Measurements from ENCODE around the gene CMC1. TPM values are rescaled to one million over a fixed set of nuclear protein-coding genes. Genes with fewer than 3 reads are reported as not detected.

Gene CMC1
- total and polyA plus RNA-seq, 9 of the 15 experiments (the other 6 are each of a cell fraction or from before 2014, with no cell fraction given), result 15.9 to 74.6 (median 48.9) TPM

GRCh38 chr3:28348629-28349468, 107.4 kb downstream of the CMC1 start, which contains the start of the genes AZI2 and ZCWPW2 (continued):
- TF ChIP-seq, protein P1, sequence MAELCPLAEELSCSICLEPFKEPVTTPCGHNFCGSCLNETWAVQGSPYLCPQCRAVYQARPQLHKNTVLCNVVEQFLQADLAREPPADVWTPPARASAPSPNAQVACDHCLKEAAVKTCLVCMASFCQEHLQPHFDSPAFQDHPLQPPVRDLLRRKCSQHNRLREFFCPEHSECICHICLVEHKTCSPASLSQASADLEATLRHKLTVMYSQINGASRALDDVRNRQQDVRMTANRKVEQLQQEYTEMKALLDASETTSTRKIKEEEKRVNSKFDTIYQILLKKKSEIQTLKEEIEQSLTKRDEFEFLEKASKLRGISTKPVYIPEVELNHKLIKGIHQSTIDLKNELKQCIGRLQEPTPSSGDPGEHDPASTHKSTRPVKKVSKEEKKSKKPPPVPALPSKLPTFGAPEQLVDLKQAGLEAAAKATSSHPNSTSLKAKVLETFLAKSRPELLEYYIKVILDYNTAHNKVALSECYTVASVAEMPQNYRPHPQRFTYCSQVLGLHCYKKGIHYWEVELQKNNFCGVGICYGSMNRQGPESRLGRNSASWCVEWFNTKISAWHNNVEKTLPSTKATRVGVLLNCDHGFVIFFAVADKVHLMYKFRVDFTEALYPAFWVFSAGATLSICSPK (IDR thresholded peaks at IDR 0.05; ENCODE audit: borderline replicate concordance), result no peak
- TF ChIP-seq ZNF282 (CRISPR knock-in tag; IDR thresholded peaks at IDR 0.05), result no peak
- no peak for TF ChIP-seq EHMT2 (IDR thresholded peaks at IDR 0.05)
- no peak for TF ChIP-seq CHD7 (IDR thresholded peaks at IDR 0.05; ENCODE audit: low read depth, low read length)
- TF ChIP-seq FUS (optimal IDR thresholded peaks at IDR 0.05; ENCODE audit: low read depth, low read length), result peak; percentile 27
- TF ChIP-seq ATF3 (IDR thresholded peaks at IDR 0.05), result no peak
- TF ChIP-seq ATF3 (CRISPR knock-in tag; conservative IDR thresholded peaks at IDR 0.05), result no peak
- no peak for TF ChIP-seq TAF15 (IDR thresholded peaks at IDR 0.05; ENCODE audit: low read depth, low read length)
- TF ChIP-seq FOXA1 (IDR thresholded peaks at IDR 0.05; ENCODE audit: borderline replicate concordance), result no peak
- no peak for TF ChIP-seq ELK3 (CRISPR knock-in tag; IDR thresholded peaks at IDR 0.05)
